Caco-2 (cell line): ENCODE results near the gene ZNF718. TPM values are rescaled to one million over a fixed set of nuclear protein-coding genes. Genes with fewer than 3 reads are reported as not detected.
"Not testable (repeated sequence)": the region's sequence is repeated elsewhere in the genome, so short reads cannot be mapped to it uniquely, and the experiment has no call there.

Experiments used
- BruUV-seq: library from RNA; stranded (reverse); fragments of 400-500 nt; replicated peaks from 2 replicates; lab custom pipeline; 2021; lab: Mats Ljungman, UMichigan
- CTCF ChIA-PET: fragments of 300-600 bp; sonication (Branson Sonifier 250); formaldehyde crosslinking; loops from one replicate; lab custom pipeline; 2022; ENCODE audit warnings: antibody characterized with exemption; lab: Charles Lee
- POLR2A ChIA-PET: fragments of 300-600 bp; sonication (Branson Sonifier 250); formaldehyde crosslinking; loops from one replicate; lab custom pipeline; 2022; ENCODE audit warnings: antibody characterized with exemption; lab: Charles Lee
- DNase-seq, 2 experiments: peaks; one replicate each; pipeline versions ENCODE4 v3.0.0 to v3.0.0-alpha.2; 2020 to 2022
- H3K27me3 ChIP-seq: replicated peaks from 2 replicates; pipeline ENCODE4 v1.6.0; 2011; ENCODE audit warnings: low read length; ENCODE audit not compliant: control insufficient read depth, insufficient read depth
- H3K36me3 ChIP-seq: 2 replicates; pipeline ENCODE4 v1.5.1; 2011; ENCODE audit warnings: low read length; ENCODE audit not compliant: control insufficient read depth, insufficient read depth
- H3K4me1 ChIP-seq: fragments of 250-450 bp; sonication (Bioruptor Pico); 2 replicates; pipeline ENCODE4 v1.5.1; 2020; ENCODE audit warnings: mild to moderate bottlenecking
- H3K4me3 ChIP-seq: 2 replicates; pipeline ENCODE4 v1.5.1; 2011; ENCODE audit warnings: low read depth, mild to moderate bottlenecking, control low read depth, low read length
- H3K9me3 ChIP-seq: fragments of 250-450 bp; sonication (Bioruptor Pico); 2 replicates; pipeline ENCODE4 v1.5.1; 2020; ENCODE audit warnings: mild to moderate bottlenecking, moderate library complexity
- H3K27ac Mint-ChIP-seq: one replicate; pipeline ENCODE4 v1.8.0; 2022; ENCODE audit warnings: mixed read lengths; ENCODE audit not compliant: unreplicated experiment
- H3K27me3 Mint-ChIP-seq: one replicate; pipeline ENCODE4 v1.8.0; 2022; ENCODE audit warnings: mixed read lengths; ENCODE audit not compliant: insufficient read depth, unreplicated experiment
- H3K36me3 Mint-ChIP-seq: one replicate; pipeline ENCODE4 v1.8.0; 2022; ENCODE audit warnings: mild to moderate bottlenecking, mixed read lengths; ENCODE audit not compliant: insufficient read depth, unreplicated experiment
- H3K4me1 Mint-ChIP-seq: one replicate; pipeline ENCODE4 v1.8.0; 2022; ENCODE audit warnings: low read depth, mixed read lengths; ENCODE audit not compliant: unreplicated experiment
- H3K4me3 Mint-ChIP-seq: one replicate; pipeline ENCODE4 v1.8.0; 2022; ENCODE audit warnings: mild to moderate bottlenecking, moderate library complexity, mixed read lengths; ENCODE audit not compliant: unreplicated experiment
- H3K9me3 Mint-ChIP-seq: one replicate; pipeline ENCODE4 v1.8.0; 2022; ENCODE audit warnings: mixed read lengths; ENCODE audit not compliant: unreplicated experiment
- intact Hi-C: fragments of 100-400 bp; cut with micrococcal nuclease; formaldehyde crosslinking; loops from one replicate; pipeline ENCODE4 v1.10.0; 2022; ENCODE audit not compliant: unreplicated experiment
- total RNA-seq: library from RNA; stranded (reverse); gene quantifications from 2 replicates; pipeline ENCODE4 v1.2.3, GENCODE V29; 2022
- TF ChIP-seq, protein P1 (sequence below), 2 experiments: fragments of 200-600 bp in 1 of 2; IDR thresholded peaks; 1 replicate in 1 of 2; 2 replicates in 1 of 2; pipeline versions ENCODE4 v1.5.1 to v1.8.0; 2011 to 2022; ENCODE audit warnings: antibody characterized with exemption in 1 of 2, control low read depth in 1 of 2, inconsistent platforms in 1 of 2, low read depth in 1 of 2, low read length in 1 of 2, mild to moderate bottlenecking in 1 of 2, moderate library complexity in 1 of 2; ENCODE audit not compliant: insufficient read depth in 1 of 2, severe bottlenecking in 1 of 2, unreplicated experiment in 1 of 2

ZNF718 gene
- total RNA-seq, 1 experiment from 2014 or later: 13.2 TPM

DNA sequence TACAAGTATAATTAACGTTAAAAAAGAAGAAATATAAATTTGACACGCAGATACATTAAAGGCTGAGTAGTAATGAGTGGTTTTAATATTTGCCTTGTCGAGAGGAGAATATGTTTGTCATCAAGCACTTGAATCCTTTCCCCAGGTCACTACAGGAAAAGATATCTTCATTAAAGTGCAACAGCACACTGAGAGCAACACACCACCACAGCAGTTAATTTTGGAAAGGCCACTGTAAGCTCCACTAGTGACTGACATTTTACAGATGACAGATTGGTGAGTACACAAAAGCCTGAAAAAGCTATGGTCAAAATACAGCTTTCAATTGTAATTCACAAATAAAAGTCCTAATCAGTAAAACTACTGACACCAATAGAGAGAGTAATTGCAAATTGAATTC lies 76.6 kb downstream of the ZNF718 start:
- Mint-ChIP-seq H3K27ac (no peak overlapping the region), H3K27me3 (no peaks in the 10 kb centered on the region), H3K36me3 (peaks cover 7% of the 10 kb centered on the region), H3K9me3 (peaks cover 51% of the 10 kb centered on the region), H3K4me1 (no peaks in the 10 kb centered on the region), H3K4me3 (no peak overlapping the region)
- Histone ChIP-seq H3K27me3 (no peaks in the 10 kb centered on the region), H3K4me1 (no peaks in the 10 kb centered on the region), H3K36me3 (no peaks in the 10 kb centered on the region), H3K9me3 (peaks cover 25% of the 10 kb centered on the region), H3K4me3 (no peak overlapping the region)
- DNase-seq: no peak
- TF ChIP-seq, protein P1, sequence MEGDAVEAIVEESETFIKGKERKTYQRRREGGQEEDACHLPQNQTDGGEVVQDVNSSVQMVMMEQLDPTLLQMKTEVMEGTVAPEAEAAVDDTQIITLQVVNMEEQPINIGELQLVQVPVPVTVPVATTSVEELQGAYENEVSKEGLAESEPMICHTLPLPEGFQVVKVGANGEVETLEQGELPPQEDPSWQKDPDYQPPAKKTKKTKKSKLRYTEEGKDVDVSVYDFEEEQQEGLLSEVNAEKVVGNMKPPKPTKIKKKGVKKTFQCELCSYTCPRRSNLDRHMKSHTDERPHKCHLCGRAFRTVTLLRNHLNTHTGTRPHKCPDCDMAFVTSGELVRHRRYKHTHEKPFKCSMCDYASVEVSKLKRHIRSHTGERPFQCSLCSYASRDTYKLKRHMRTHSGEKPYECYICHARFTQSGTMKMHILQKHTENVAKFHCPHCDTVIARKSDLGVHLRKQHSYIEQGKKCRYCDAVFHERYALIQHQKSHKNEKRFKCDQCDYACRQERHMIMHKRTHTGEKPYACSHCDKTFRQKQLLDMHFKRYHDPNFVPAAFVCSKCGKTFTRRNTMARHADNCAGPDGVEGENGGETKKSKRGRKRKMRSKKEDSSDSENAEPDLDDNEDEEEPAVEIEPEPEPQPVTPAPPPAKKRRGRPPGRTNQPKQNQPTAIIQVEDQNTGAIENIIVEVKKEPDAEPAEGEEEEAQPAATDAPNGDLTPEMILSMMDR (IDR thresholded peaks at IDR 0.05; ENCODE audit: insufficient read depth in 1 of 2, low read depth in 1 of 2, low read length in 1 of 2, severe bottlenecking in 1 of 2, unreplicated experiment in 1 of 2): no peak
- ChIA-PET POLR2A (no interaction called here), CTCF (no interaction called here)
- intact Hi-C loops: no loop called here
- no TSS peak for BruUV-seq

DNA sequence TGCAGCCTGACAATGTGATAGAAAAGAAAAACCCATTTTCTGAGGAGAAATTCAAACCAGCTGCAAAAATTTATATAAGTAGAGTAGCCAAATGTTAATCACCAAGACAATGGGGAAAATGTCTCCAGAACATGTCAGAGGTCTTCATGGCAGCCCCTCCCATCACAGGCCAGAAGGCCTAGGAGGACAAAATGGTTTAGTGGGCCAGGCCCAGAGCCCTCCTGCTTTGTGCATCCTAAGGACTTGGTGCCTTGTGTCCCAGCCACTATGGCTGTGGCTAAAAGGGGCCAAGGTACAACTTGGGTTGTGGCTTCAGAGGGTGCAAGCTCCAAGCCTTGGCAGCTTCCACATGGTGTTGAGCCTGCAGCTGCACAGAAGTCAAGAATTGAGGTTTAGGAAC lies 78.5 kb downstream of the ZNF718 start:
- H3K36me3 ChIP-seq, H3K27me3 Mint-ChIP-seq, BruUV-seq, H3K4me1 ChIP-seq, H3K27ac Mint-ChIP-seq, H3K27me3 ChIP-seq, H3K4me1 Mint-ChIP-seq, H3K4me3 Mint-ChIP-seq, CTCF ChIA-PET, intact Hi-C loops, H3K36me3 Mint-ChIP-seq, H3K4me3 ChIP-seq, POLR2A ChIA-PET: not testable (repeated sequence)
- H3K9me3 Mint-ChIP-seq: peaks cover 58% of the 10 kb centered on the region
- DNase-seq: peak in 1 of 2 experiments; percentile 10
- H3K9me3 ChIP-seq: peaks cover 20% of the 10 kb centered on the region

DNA sequence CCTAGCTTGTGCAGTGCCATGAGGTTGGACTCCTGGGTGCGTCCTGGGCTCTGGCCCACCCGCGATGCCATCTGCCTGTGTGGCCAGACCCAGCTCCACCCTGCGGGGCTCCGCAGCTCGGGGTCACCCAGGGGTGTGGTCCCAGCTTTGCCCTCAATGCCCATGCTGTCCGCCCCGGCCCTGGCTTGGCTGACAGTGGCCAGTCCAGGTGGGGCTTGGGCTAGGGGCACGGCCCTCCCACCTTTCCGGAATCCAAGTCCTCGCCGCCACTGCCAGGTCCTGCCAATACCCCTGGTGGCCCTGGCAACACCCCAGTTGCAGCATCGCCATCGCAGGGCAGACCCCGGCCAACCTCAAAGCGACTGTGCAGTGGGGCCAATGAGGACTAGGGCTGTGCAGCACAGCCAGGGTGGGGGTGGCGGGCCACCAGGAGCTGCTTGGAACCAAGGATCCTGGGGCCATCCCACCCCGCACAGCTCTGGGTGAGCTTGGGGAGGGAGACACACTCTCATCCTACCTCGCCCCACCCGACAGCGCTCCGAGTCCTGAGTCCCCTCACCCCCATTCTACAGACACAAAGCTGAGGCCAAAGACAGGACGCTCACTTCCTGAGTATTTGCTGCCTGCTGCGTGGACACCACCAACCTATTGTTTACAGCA lies 80.9 kb downstream of the ZNF718 start:
- Histone ChIP-seq H3K36me3 (no peaks in the 10 kb centered on the region), H3K27me3 (no peaks in the 10 kb centered on the region), H3K9me3 (peaks cover 25% of the 10 kb centered on the region), H3K4me1 (no peaks in the 10 kb centered on the region), H3K4me3 (no peak overlapping the region)
- TF ChIP-seq, protein P1 (IDR thresholded peaks at IDR 0.05; ENCODE audit: insufficient read depth in 1 of 2, low read depth in 1 of 2, low read length in 1 of 2, severe bottlenecking in 1 of 2, unreplicated experiment in 1 of 2): no peak
- no peak overlapping the region for H3K27ac Mint-ChIP-seq
- intact Hi-C loops: no loop called here
- CTCF ChIA-PET: no interaction called here
- peaks cover 64% of the 10 kb centered on the region for H3K9me3 Mint-ChIP-seq
- H3K4me3 Mint-ChIP-seq: no peak overlapping the region
- H3K27me3 Mint-ChIP-seq: no peaks in the 10 kb centered on the region
- peaks cover 7% of the 10 kb centered on the region for H3K36me3 Mint-ChIP-seq
- no peaks in the 10 kb centered on the region for H3K4me1 Mint-ChIP-seq
- BruUV-seq: no TSS peak
- POLR2A ChIA-PET: no interaction called here
- no peak for DNase-seq
